ENCODE measurements around the gene DYNC1LI1. TPM values are rescaled to one million over a fixed set of nuclear protein-coding genes. Genes with fewer than 3 reads are reported as not detected.

DYNC1LI1 gene
- polyA plus RNA-seq, 1 donor from 2014 or later: 94.5 TPM

- no peaks in the 10 kb centered on the region for H3K9me3 ChIP-seq (ENCODE audit: low read length)
- no peaks in the 10 kb centered on the region for H3F3A ChIP-seq (ENCODE audit: insufficient read depth, low read length, poor library complexity, severe bottlenecking)
- no peak overlapping the region for H3K27ac ChIP-seq (ENCODE audit: low read length)
- H3K4me2 ChIP-seq (ENCODE audit: low read length): no peak overlapping the region
- no peak overlapping the region for H2AFZ ChIP-seq (ENCODE audit: low read depth, low read length)
- no peaks in the 10 kb centered on the region for H3K27me3 ChIP-seq (ENCODE audit: insufficient read depth, low read depth, low read length)
- H4K20me1 ChIP-seq (ENCODE audit: insufficient read depth): no peaks in the 10 kb centered on the region
- no peak overlapping the region for H3K4me3 ChIP-seq (ENCODE audit: low read length)
- H3K9me2 ChIP-seq (ENCODE audit: insufficient read depth, low read length): no peaks in the 10 kb centered on the region
- H3K9ac ChIP-seq (ENCODE audit: low read length): no peak overlapping the region
- TF ChIP-seq EP300 (conservative IDR thresholded peaks at IDR 0.05; ENCODE audit: poor library complexity, severe bottlenecking) (no peak), SMC3 (conservative IDR thresholded peaks at IDR 0.05; ENCODE audit: poor library complexity) (no peak), REST (IDR thresholded peaks at IDR 0.05; ENCODE audit: borderline replicate concordance) (no peak), TAF1 (IDR thresholded peaks at IDR 0.05; ENCODE audit: low read depth) (no peak), POLR2AphosphoS5 (IDR thresholded peaks at IDR 0.05) (no peak), RAD21 (conservative IDR thresholded peaks at IDR 0.05) (no peak), CTCF (IDR thresholded peaks at IDR 0.05; ENCODE audit: poor library complexity, severe bottlenecking) (no peak), MXI1 (conservative IDR thresholded peaks at IDR 0.05; ENCODE audit: poor library complexity, severe bottlenecking) (no peak), EZH2 (IDR thresholded peaks at IDR 0.05; ENCODE audit: borderline replicate concordance, insufficient read depth, low read length, poor library complexity, severe bottlenecking) (no peak)
- H3K79me2 ChIP-seq (replicated peaks; ENCODE audit: insufficient read depth, low read length): peaks cover 11% of the 10 kb centered on the region
- H3K36me3 ChIP-seq (ENCODE audit: insufficient read depth, low read length): peaks cover 12% of the 10 kb centered on the region
Measured at GRCh38 chr3:32540899-32541298, 29.8 kb downstream of the DYNC1LI1 start.

GRCh38 chr3:32532434-32532833 is 38.2 kb downstream of the DYNC1LI1 start:
- Histone ChIP-seq H3K27me3 (ENCODE audit: insufficient read depth, low read depth, low read length) (no peaks in the 10 kb centered on the region), H3K9me2 (ENCODE audit: insufficient read depth, low read length) (no peaks in the 10 kb centered on the region), H3K9me3 (ENCODE audit: low read length) (no peaks in the 10 kb centered on the region), H4K20me1 (ENCODE audit: insufficient read depth) (no peaks in the 10 kb centered on the region), H3K27ac (ENCODE audit: low read length) (no peak overlapping the region), H3K4me3 (ENCODE audit: low read length) (no peak overlapping the region), H3K36me3 (ENCODE audit: insufficient read depth, low read length) (peaks cover 11% of the 10 kb centered on the region), H3K79me2 (replicated peaks; ENCODE audit: insufficient read depth, low read length) (peaks cover 5% of the 10 kb centered on the region), H3K4me2 (ENCODE audit: low read length) (no peak overlapping the region), H3F3A (ENCODE audit: insufficient read depth, low read length, poor library complexity, severe bottlenecking) (no peaks in the 10 kb centered on the region), H3K9ac (ENCODE audit: low read length) (no peak overlapping the region), H2AFZ (ENCODE audit: low read depth, low read length) (no peak overlapping the region)
- TF ChIP-seq POLR2AphosphoS5 (IDR thresholded peaks at IDR 0.05) (no peak), EZH2 (IDR thresholded peaks at IDR 0.05; ENCODE audit: borderline replicate concordance, insufficient read depth, low read length, poor library complexity, severe bottlenecking) (no peak)

Data from neural cell (in vitro differentiated cells).